Upper lobe of left lung (tissue), 6 donors: ENCODE data around the gene OSTF1. TPM values are rescaled to one million over a fixed set of nuclear protein-coding genes. Genes with fewer than 3 reads are reported as not detected.

Experiments used
- ATAC-seq, 2 donors: fragments of 200-7000 bp; cut with Tn5 transposase; one replicate each; pipeline ENCODE4 v1.9.1; 2022; ENCODE audit warnings: mild to moderate bottlenecking in 2 of 2, moderate library complexity in 2 of 2; ENCODE audit not compliant: low FRiP score in 2 of 2
- DNase-seq, 2 donors: peaks; one replicate each; pipeline ENCODE4 v3.0.0-alpha.2; 2019 to 2020
- H3K27ac ChIP-seq, 4 donors: fragments of 200-600 bp; sonication (generic); one replicate each; pipeline ENCODE4 v1.5.1; 2016 to 2019
- H3K27me3 ChIP-seq, 4 donors: fragments of 200-600 bp; sonication (generic); one replicate each; pipeline ENCODE4 v1.5.1; 2017 to 2019
- H3K36me3 ChIP-seq, 4 donors: fragments of 200-600 bp; sonication (generic); one replicate each; pipeline ENCODE4 v1.5.1; 2016 to 2019
- H3K4me1 ChIP-seq, 4 donors: fragments of 200-600 bp; sonication (generic); one replicate each; pipeline ENCODE4 v1.5.1; 2018 to 2019
- H3K4me3 ChIP-seq, 4 donors: fragments of 200-600 bp; sonication (generic); one replicate each; pipeline ENCODE4 v1.5.1; 2017 to 2019; ENCODE audit warnings: mild to moderate bottlenecking in 2 of 4, moderate library complexity in 1 of 4
- H3K9me3 ChIP-seq, 4 donors: fragments of 200-600 bp; sonication (generic); one replicate each; pipeline ENCODE4 v1.5.1; 2018 to 2019
- EP300 ChIP-seq, 4 donors: sonication (generic); formaldehyde crosslinking; IDR thresholded peaks; one replicate each; pipeline ENCODE4 v1.5.1; 2017; ENCODE audit warnings: antibody characterized with exemption in 4 of 4, control low read depth in 2 of 4
- POLR2A ChIP-seq, 4 donors: fragments of 450-650 bp; IDR thresholded peaks; one replicate each; pipeline ENCODE4 v1.5.1; 2016 to 2017; ENCODE audit warnings: antibody characterized with exemption in 4 of 4, mild to moderate bottlenecking in 2 of 4
- POLR2AphosphoS5 ChIP-seq, 2 donors: sonication (generic); formaldehyde crosslinking; IDR thresholded peaks; one replicate each; pipeline ENCODE4 v1.5.1; 2017; ENCODE audit warnings: antibody characterized with exemption in 2 of 2
- WGBS, 2 donors: methylation state at CpG; one replicate each; pipeline ENCODE4 v1.1.5; 2017 to 2018; 5-methylcytosine and 5-hydroxymethylcytosine counted together
- total RNA-seq, 6 donors: library from RNA; depleted of rRNA in 4 of 6; stranded (reverse); fragments of >200 nt in 4 of 6; gene quantifications; one replicate each; pipeline versions ENCODE4 v1.1.0 to v1.2.1, GENCODE V29; 2016 to 2021
- TF ChIP-seq, protein P1 (sequence below), 6 experiments: fragments of 450-650 bp in 4 of 6; fragments of 200-600 bp in 2 of 6; sonication (generic) in 2 of 6; IDR thresholded peaks; one replicate each; pipeline ENCODE4 v1.5.1; 2016 to 2019; ENCODE audit warnings: antibody characterized with exemption in 6 of 6
- donor health status: DM: no; HTN: no; CAD: no; lungs with moderate emphysema.
- donor health status: DM: no; HTN: yes; CAD: no; lungs with severe emphysema.

Gene OSTF1
- total RNA-seq, 6 donors from 2014 or later: 17.8 to 84.9 (median 48.9) TPM

DNA sequence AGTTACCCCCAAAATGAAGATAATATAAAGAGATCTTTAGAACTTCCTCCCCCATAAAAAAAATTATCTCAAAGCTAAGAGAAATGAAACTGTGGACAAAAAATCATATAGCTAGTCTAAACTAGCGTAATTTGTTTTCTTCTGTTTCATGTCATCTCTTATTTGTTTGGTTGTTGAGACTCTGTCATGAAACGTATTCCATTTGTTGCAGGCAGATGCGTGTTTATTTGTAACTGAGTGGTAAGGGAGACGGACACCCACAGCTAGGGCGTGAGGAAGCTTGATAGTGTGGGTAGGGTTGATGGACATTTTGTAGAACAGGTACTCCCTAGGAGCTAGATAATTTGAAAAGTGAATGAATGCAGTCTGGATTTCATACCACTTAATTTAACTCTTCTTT is 41.9 kb downstream of the OSTF1 start:
- no peak overlapping the region for H3K27ac ChIP-seq
- H3K27me3 ChIP-seq: no peaks in the 10 kb centered on the region
- no peaks in the 10 kb centered on the region for H3K4me1 ChIP-seq
- no peaks in the 10 kb centered on the region for H3K9me3 ChIP-seq
- ATAC-seq (no peak), DNase-seq (no peak)
- H3K4me3 ChIP-seq: no peak overlapping the region
- WGBS, 2 donors: 88 to 91% methylated on average over 5 of the region's 5 CpGs
- H3K36me3 ChIP-seq: peaks cover 7 to 60% (median 14%) of the 10 kb centered on the region in 4 donors
- TF ChIP-seq, protein P1, sequence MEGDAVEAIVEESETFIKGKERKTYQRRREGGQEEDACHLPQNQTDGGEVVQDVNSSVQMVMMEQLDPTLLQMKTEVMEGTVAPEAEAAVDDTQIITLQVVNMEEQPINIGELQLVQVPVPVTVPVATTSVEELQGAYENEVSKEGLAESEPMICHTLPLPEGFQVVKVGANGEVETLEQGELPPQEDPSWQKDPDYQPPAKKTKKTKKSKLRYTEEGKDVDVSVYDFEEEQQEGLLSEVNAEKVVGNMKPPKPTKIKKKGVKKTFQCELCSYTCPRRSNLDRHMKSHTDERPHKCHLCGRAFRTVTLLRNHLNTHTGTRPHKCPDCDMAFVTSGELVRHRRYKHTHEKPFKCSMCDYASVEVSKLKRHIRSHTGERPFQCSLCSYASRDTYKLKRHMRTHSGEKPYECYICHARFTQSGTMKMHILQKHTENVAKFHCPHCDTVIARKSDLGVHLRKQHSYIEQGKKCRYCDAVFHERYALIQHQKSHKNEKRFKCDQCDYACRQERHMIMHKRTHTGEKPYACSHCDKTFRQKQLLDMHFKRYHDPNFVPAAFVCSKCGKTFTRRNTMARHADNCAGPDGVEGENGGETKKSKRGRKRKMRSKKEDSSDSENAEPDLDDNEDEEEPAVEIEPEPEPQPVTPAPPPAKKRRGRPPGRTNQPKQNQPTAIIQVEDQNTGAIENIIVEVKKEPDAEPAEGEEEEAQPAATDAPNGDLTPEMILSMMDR (IDR thresholded peaks at IDR 0.05): no peak
- TF ChIP-seq EP300 (IDR thresholded peaks at IDR 0.05): no peak
- no peak for TF ChIP-seq POLR2A (IDR thresholded peaks at IDR 0.05)
- no peak for TF ChIP-seq POLR2AphosphoS5 (IDR thresholded peaks at IDR 0.05)

DNA sequence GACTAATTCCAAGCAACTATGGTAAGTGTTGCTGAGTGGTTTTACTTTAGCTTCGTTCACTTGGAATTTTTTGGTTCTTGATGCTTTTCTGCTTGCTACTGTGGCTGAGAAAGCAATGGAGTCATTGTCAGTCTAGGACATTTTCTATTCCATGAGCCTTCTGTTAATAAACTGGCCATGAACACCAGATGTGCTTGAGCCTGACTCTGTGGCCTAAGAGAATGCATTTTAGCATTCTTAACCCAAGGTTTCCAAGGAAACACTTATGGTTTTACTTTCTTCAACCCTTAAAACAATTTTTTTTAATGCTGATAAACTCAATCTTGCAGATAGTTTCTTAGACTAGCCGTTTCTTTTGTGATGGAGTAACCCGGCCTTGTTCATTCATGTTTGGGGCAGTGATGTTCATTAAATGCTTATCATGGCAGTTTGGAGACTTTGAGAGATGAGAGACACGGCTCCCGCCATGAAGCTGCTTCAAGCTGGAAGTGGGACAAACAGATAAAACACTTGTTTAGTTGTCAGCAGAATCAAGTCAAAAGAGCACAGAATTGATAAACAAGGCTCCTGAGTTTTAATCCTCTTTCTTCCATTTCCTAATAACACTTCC is 42.4 kb downstream of the OSTF1 start:
- WGBS, 2 donors: 64 to 72% methylated on average over 5 of the region's 5 CpGs
- ATAC-seq: no peak
- DNase-seq: no peak
- H3K4me1 ChIP-seq: no peaks in the 10 kb centered on the region
- TF ChIP-seq POLR2A (IDR thresholded peaks at IDR 0.05) (no peak), EP300 (IDR thresholded peaks at IDR 0.05) (no peak), POLR2AphosphoS5 (IDR thresholded peaks at IDR 0.05) (no peak)
- TF ChIP-seq, protein P1 (IDR thresholded peaks at IDR 0.05): no peak
- H3K27me3 ChIP-seq: no peaks in the 10 kb centered on the region
- H3K9me3 ChIP-seq: no peaks in the 10 kb centered on the region
- peaks cover 7 to 66% (median 16%) of the 10 kb centered on the region in 4 donors for H3K36me3 ChIP-seq
- H3K4me3 ChIP-seq: no peak overlapping the region
- H3K27ac ChIP-seq: no peak overlapping the region

DNA sequence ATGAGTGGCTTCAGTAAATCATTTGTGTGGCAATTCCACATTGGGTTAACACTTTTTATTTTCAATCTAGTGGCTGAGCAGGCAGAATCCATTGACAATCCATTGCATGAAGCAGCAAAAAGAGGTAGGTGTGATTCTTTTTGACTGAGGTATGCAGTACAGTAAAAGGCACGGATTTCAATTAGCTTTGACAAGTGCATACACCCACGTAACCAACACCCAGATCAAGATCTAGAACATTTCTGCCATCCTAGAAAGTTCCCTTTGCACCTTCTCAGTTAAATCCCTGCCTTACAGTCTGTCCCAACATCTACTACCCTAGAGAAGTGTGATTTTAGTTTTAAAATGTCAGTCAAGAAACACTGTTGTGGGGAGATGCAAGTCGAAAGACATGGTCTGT is 43.4 kb downstream of the OSTF1 start:
- Histone ChIP-seq H3K9me3 (no peaks in the 10 kb centered on the region), H3K27ac (no peak overlapping the region), H3K4me3 (no peak overlapping the region), H3K27me3 (no peaks in the 10 kb centered on the region), H3K4me1 (no peaks in the 10 kb centered on the region), H3K36me3 (peaks cover 7 to 74% (median 22%) of the 10 kb centered on the region in 4 donors)
- DNase-seq: no peak
- WGBS, 2 donors: 87 to 93% methylated on average over 3 of the region's 3 CpGs
- ATAC-seq: no peak
- TF ChIP-seq POLR2AphosphoS5 (IDR thresholded peaks at IDR 0.05) (no peak), EP300 (IDR thresholded peaks at IDR 0.05) (no peak)

DNA sequence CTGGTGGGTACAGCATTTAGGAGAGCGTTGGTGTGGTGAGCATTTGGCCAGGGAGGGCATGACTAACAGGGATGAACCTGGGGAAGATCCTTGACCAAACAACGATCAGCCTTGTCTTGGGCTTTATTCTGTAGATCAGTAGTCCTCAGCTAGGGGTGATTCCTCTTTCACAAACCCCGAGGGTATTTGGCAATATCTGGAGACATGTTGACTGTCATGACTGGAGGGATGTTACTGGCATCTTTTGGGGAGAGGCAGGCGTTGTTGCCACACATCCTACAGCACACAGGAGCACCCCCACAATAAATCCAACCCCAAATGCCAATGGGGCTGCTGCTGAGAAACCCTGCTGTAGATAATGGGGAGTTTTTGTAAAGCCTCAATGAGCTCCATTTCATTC is 43.9 kb downstream of the OSTF1 start:
- whole genome bisulfite sequencing, 2 donors: 79 to 80% methylated on average over 3 to 4 of the region's 4 CpGs
- no peak overlapping the region for H3K27ac ChIP-seq
- no peaks in the 10 kb centered on the region for H3K9me3 ChIP-seq
- H3K36me3 ChIP-seq: peaks cover 7 to 80% (median 22%) of the 10 kb centered on the region in 4 donors
- no peaks in the 10 kb centered on the region for H3K27me3 ChIP-seq
- H3K4me3 ChIP-seq: no peak overlapping the region
- TF ChIP-seq, protein P1 (IDR thresholded peaks at IDR 0.05): no peak
- TF ChIP-seq POLR2AphosphoS5 (IDR thresholded peaks at IDR 0.05) (no peak), POLR2A (IDR thresholded peaks at IDR 0.05) (no peak), EP300 (IDR thresholded peaks at IDR 0.05) (no peak)
- ATAC-seq (no peak), DNase-seq (no peak)
- no peaks in the 10 kb centered on the region for H3K4me1 ChIP-seq

DNA sequence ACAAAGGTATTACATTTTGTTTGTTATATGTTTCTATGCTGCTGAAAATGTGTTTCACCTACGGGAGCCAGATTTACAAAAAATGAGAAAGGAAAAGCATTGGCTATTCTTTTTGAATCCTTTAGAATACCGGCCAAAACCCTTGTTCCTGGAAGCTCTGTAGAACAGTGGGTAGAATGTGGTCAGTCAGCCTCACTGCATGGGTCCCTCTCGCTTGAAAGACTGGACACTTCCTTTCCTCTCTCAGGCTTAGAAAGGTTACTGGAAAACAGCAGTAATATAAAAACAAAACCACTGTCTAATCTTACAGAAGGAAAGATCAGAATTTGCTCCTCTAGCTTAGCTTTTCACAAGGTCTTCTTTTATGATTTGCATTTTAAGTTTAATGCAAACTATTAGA is 45.1 kb downstream of the OSTF1 start:
- no peaks in the 10 kb centered on the region for H3K4me1 ChIP-seq
- WGBS, 2 donors: 88 to 89% methylated on average over 3 of the region's 3 CpGs
- TF ChIP-seq EP300 (IDR thresholded peaks at IDR 0.05): no peak
- no peak for TF ChIP-seq POLR2A (IDR thresholded peaks at IDR 0.05)
- TF ChIP-seq POLR2AphosphoS5 (IDR thresholded peaks at IDR 0.05): no peak
- TF ChIP-seq, protein P1 (IDR thresholded peaks at IDR 0.05): no peak
- H3K36me3 ChIP-seq: peaks cover 7 to 88% (median 22%) of the 10 kb centered on the region in 4 donors
- no peak overlapping the region for H3K4me3 ChIP-seq
- no peak for DNase-seq
- ATAC-seq: no peak
- H3K9me3 ChIP-seq: no peaks in the 10 kb centered on the region
- H3K27me3 ChIP-seq: no peaks in the 10 kb centered on the region
- no peak overlapping the region for H3K27ac ChIP-seq
